WTC11 (cell line): Measurements from ENCODE around the gene CDK5. TPM values are rescaled to one million over a fixed set of nuclear protein-coding genes. Genes with fewer than 3 reads are reported as not detected.

ENCODE experiments used
- AFF4 ChIP-seq: sonication (generic); formaldehyde crosslinking; IDR thresholded peaks from 2 replicates; pipeline ENCODE4 v1.8.1; 2023; ENCODE audit warnings: mild to moderate bottlenecking, missing genetic modification reagents, borderline replicate concordance
- ARID4B ChIP-seq: sonication (generic); formaldehyde crosslinking; IDR thresholded peaks from 2 replicates; pipeline ENCODE4 v1.8.0; 2023; ENCODE audit warnings: missing genetic modification reagents, mild to moderate bottlenecking, borderline replicate concordance
- CREB1 ChIP-seq: sonication (generic); formaldehyde crosslinking; IDR thresholded peaks from 2 replicates; pipeline ENCODE4 v1.8.0; 2023; ENCODE audit warnings: mild to moderate bottlenecking, missing genetic modification reagents
- HMGXB4 ChIP-seq: sonication (generic); formaldehyde crosslinking; IDR thresholded peaks from 2 replicates; pipeline ENCODE4 v1.8.1; 2023; ENCODE audit warnings: mild to moderate bottlenecking, moderate library complexity, missing genetic modification reagents
- JUN ChIP-seq: sonication (generic); formaldehyde crosslinking; IDR thresholded peaks from 2 replicates; pipeline ENCODE4 v1.8.0; 2023; ENCODE audit warnings: mild to moderate bottlenecking, missing genetic modification reagents
- MAX ChIP-seq: sonication (generic); formaldehyde crosslinking; IDR thresholded peaks from 2 replicates; pipeline ENCODE4 v1.8.0; 2022; ENCODE audit warnings: mild to moderate bottlenecking, missing genetic modification reagents
- NR1H2 ChIP-seq: sonication (generic); formaldehyde crosslinking; IDR thresholded peaks from 2 replicates; pipeline ENCODE4 v1.9.0; 2021; ENCODE audit warnings: mild to moderate bottlenecking, moderate library complexity, missing genetic modification reagents
- NR3C1 ChIP-seq: sonication (generic); formaldehyde crosslinking; conservative IDR thresholded peaks from 2 replicates; pipeline ENCODE4 v1.8.1; 2023; ENCODE audit warnings: low read depth, mild to moderate bottlenecking, missing genetic modification reagents
- ZBTB21 ChIP-seq: sonication (generic); formaldehyde crosslinking; IDR thresholded peaks from 2 replicates; pipeline ENCODE4 v1.8.1; 2023; ENCODE audit warnings: mild to moderate bottlenecking, missing genetic modification reagents, borderline replicate concordance
- ZNF121 ChIP-seq: sonication (generic); formaldehyde crosslinking; IDR thresholded peaks from 2 replicates; pipeline ENCODE4 v1.8.0; 2023; ENCODE audit warnings: missing genetic modification reagents
- ZNF138 ChIP-seq: sonication (generic); formaldehyde crosslinking; conservative IDR thresholded peaks from 2 replicates; pipeline ENCODE4 v1.8.1; 2022; ENCODE audit warnings: mild to moderate bottlenecking, moderate library complexity, missing genetic modification reagents
- ZNF232 ChIP-seq: sonication (generic); formaldehyde crosslinking; IDR thresholded peaks from 2 replicates; pipeline ENCODE4 v1.8.0; 2022; ENCODE audit warnings: mild to moderate bottlenecking, missing genetic modification reagents
- ZNF423 ChIP-seq: fragments of 250-450 bp; sonication (Bioruptor Pico); IDR thresholded peaks from 2 replicates; pipeline ENCODE4 v2.1.2; 2022; ENCODE audit warnings: mild to moderate bottlenecking, moderate library complexity
- ZNF512 ChIP-seq: sonication (generic); formaldehyde crosslinking; IDR thresholded peaks from 2 replicates; pipeline ENCODE4 v1.8.1; 2022; ENCODE audit warnings: missing genetic modification reagents, borderline replicate concordance
- ZNF671 ChIP-seq: fragments of 250-450 bp; sonication (Bioruptor Pico); IDR thresholded peaks from 2 replicates; pipeline ENCODE4 v1.8.0; 2021; ENCODE audit warnings: mild to moderate bottlenecking
- total RNA-seq: library from RNA; stranded (reverse); gene quantifications from 3 replicates; pipeline ENCODE4 v1.2.3, GENCODE V29; 2021
- TF ChIP-seq, protein P1 (sequence below): sonication (generic); formaldehyde crosslinking; conservative IDR thresholded peaks from 2 replicates; pipeline ENCODE4 v1.8.1; 2022; ENCODE audit warnings: mild to moderate bottlenecking, missing genetic modification reagents
- TF ChIP-seq, protein P2 (sequence below): sonication (generic); formaldehyde crosslinking; IDR thresholded peaks from 2 replicates; pipeline ENCODE4 v1.8.1; 2022; ENCODE audit warnings: mild to moderate bottlenecking, missing genetic modification reagents, moderate library complexity, borderline replicate concordance
- TF ChIP-seq, protein P3 (sequence below): sonication (generic); formaldehyde crosslinking; IDR thresholded peaks from 2 replicates; pipeline ENCODE4 v1.8.1; 2022; ENCODE audit warnings: low read depth, missing genetic modification reagents, borderline replicate concordance
- TF ChIP-seq, protein P4 (sequence below): sonication (generic); formaldehyde crosslinking; IDR thresholded peaks from 2 replicates; pipeline ENCODE4 v1.8.0; 2023; ENCODE audit warnings: mild to moderate bottlenecking, missing genetic modification reagents

The CDK5 gene
- total RNA-seq, 1 experiment from 2014 or later = 27.8 TPM

- TF ChIP-seq ARID4B (peak; percentile 99), AFF4 (CRISPR knock-in tag) (peak; percentile 96), MAX (CRISPR knock-in tag) (peak; percentile 100), HMGXB4 (CRISPR knock-in tag) (peak; percentile 89), ZNF121 (CRISPR knock-in tag) (peak; percentile 15; the same call in 1 of the 2 replicates), ZBTB21 (no peak), ZNF671 (no peak), CREB1 (peak; percentile 96), ZNF423 (CRISPR knock-in tag) (no peak), NR3C1 (CRISPR knock-in tag) (no peak), ZNF232 (CRISPR knock-in tag) (peak; percentile 99), JUN (CRISPR knock-in tag) (peak; percentile 98), NR1H2 (CRISPR knock-in tag) (peak; percentile 97), ZNF138 (CRISPR knock-in tag) (no peak), ZNF512 (CRISPR knock-in tag) (0 out of 2 replicates have a peak, but pooled peaks have one; percentile 74)
- TF ChIP-seq, protein P1, sequence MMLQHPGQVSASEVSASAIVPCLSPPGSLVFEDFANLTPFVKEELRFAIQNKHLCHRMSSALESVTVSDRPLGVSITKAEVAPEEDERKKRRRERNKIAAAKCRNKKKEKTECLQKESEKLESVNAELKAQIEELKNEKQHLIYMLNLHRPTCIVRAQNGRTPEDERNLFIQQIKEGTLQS (CRISPR knock-in tag) = peak; percentile 96
- TF ChIP-seq, protein P2, sequence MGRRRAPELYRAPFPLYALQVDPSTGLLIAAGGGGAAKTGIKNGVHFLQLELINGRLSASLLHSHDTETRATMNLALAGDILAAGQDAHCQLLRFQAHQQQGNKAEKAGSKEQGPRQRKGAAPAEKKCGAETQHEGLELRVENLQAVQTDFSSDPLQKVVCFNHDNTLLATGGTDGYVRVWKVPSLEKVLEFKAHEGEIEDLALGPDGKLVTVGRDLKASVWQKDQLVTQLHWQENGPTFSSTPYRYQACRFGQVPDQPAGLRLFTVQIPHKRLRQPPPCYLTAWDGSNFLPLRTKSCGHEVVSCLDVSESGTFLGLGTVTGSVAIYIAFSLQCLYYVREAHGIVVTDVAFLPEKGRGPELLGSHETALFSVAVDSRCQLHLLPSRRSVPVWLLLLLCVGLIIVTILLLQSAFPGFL (CRISPR knock-in tag) = peak; percentile 94; the same call in 1 of the 2 replicates
- TF ChIP-seq, protein P3, sequence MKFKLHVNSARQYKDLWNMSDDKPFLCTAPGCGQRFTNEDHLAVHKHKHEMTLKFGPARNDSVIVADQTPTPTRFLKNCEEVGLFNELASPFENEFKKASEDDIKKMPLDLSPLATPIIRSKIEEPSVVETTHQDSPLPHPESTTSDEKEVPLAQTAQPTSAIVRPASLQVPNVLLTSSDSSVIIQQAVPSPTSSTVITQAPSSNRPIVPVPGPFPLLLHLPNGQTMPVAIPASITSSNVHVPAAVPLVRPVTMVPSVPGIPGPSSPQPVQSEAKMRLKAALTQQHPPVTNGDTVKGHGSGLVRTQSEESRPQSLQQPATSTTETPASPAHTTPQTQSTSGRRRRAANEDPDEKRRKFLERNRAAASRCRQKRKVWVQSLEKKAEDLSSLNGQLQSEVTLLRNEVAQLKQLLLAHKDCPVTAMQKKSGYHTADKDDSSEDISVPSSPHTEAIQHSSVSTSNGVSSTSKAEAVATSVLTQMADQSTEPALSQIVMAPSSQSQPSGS (CRISPR knock-in tag) = peak; percentile 84; the same call in 1 of the 2 replicates
- TF ChIP-seq, protein P4, sequence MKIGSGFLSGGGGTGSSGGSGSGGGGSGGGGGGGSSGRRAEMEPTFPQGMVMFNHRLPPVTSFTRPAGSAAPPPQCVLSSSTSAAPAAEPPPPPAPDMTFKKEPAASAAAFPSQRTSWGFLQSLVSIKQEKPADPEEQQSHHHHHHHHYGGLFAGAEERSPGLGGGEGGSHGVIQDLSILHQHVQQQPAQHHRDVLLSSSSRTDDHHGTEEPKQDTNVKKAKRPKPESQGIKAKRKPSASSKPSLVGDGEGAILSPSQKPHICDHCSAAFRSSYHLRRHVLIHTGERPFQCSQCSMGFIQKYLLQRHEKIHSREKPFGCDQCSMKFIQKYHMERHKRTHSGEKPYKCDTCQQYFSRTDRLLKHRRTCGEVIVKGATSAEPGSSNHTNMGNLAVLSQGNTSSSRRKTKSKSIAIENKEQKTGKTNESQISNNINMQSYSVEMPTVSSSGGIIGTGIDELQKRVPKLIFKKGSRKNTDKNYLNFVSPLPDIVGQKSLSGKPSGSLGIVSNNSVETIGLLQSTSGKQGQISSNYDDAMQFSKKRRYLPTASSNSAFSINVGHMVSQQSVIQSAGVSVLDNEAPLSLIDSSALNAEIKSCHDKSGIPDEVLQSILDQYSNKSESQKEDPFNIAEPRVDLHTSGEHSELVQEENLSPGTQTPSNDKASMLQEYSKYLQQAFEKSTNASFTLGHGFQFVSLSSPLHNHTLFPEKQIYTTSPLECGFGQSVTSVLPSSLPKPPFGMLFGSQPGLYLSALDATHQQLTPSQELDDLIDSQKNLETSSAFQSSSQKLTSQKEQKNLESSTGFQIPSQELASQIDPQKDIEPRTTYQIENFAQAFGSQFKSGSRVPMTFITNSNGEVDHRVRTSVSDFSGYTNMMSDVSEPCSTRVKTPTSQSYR = peak; percentile 99
Measured at GRCh38 chr7:151018421-151019129, 39.1 kb downstream of the CDK5 start (continued).
